Measurements from ENCODE around the gene SLC16A11.

DNA sequence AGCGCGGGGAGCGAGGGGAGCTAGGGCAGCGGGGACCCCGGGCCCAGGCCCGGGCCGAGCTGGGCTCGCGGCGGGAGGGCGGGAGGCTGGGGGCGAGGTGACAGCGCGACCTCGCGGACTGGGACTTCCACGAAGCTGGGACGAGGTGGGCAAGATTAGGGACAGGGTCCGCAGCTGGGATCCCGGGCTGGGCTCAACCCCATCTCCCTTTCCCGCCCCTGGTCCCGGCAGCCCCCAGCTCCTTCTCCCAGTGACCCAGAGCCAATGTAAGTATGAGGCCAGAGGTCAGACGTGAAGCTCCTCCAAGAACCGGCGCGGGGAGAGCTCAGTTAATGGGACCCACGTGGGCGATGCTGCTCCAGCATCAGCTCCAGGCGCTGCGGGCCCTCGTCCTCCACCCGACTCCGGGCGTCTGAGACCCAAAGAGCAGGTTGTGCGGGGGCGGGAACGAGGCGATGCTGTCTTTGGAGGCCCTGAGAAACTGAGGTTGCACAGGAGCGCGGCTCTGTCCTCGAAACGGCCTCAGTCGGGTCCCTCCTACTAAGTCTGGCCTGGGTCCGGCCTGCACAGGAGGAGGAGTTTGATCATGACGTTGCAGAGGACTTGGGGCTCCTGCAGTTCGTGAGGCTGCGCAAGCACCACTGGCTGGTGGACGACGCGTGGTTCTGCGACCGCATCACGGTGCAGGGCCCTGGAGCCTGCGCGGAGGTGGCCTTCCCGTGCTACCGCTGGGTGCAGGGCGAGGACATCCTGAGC is 47.5 kb downstream of the SLC16A11 start:
- TF ChIP-seq CTCF (IDR thresholded peaks at IDR 0.05) (no peak), ZFX (IDR thresholded peaks at IDR 0.05; ENCODE audit: borderline replicate concordance) (no peak)

Measured in 22Rv1 (cell line).